Testis (tissue), 2 donors: ENCODE data around the gene PRRX1.

ENCODE experiments used
- POLR2A ChIP-seq: fragments of 450-650 bp; IDR thresholded peaks from one replicate; pipeline ENCODE4 v1.6.1; 2017; ENCODE audit warnings: antibody characterized with exemption, mild to moderate bottlenecking, moderate library complexity
- TF ChIP-seq, protein P1 (sequence below), 3 experiments: fragments of 450-650 bp in 2 of 3; fragments of 200-600 bp in 1 of 3; sonication (generic) in 1 of 3; IDR thresholded peaks; one replicate each; pipeline ENCODE4 v1.5.1; 2016 to 2019; ENCODE audit warnings: antibody characterized with exemption in 3 of 3, mild to moderate bottlenecking in 2 of 3, moderate library complexity in 1 of 3

DNA sequence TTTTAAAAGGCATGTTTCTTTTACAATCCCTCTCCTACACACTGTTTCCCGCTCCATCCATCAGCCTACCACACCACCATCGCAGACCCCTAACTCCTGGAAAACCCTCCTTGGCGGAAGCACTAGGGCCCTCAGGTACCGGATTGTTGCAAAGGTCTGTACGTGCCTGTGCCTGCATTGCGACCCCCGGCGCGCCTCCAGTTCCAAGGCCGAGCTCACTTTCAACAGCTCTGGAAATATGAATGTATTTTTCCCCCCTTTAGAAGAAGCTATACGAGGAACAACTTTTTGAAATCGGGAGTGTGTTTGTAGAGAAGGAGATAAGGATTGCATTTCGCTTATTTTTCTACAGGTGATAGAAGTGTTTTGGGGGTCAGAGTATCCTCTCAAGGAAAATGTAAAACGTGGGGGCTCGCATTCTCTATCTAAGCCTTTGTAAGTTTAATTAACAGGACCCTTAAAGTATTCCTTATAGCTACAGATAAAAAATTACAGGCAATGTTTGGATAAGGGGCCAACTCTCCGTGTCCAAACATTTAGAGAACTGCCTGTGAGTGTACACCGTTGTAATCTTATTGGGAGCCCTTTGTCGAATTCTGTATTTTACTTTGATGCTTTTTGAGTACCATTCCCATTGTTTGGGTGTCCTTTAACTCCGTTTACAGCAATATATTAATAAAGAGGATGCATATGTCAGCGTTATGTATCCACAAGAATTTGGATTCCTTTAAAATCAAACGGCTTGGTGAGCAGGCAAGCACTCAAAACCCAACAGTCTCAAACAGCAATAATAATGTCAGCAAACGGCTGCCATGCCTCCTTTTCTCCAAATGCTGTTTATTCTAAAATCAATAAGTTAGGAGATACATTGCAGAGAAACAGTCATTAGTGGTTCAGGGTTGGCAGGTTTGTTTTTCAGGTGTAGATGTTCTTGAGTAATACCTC, 5.9 kb downstream of the PRRX1 start:
- TF ChIP-seq, protein P1, sequence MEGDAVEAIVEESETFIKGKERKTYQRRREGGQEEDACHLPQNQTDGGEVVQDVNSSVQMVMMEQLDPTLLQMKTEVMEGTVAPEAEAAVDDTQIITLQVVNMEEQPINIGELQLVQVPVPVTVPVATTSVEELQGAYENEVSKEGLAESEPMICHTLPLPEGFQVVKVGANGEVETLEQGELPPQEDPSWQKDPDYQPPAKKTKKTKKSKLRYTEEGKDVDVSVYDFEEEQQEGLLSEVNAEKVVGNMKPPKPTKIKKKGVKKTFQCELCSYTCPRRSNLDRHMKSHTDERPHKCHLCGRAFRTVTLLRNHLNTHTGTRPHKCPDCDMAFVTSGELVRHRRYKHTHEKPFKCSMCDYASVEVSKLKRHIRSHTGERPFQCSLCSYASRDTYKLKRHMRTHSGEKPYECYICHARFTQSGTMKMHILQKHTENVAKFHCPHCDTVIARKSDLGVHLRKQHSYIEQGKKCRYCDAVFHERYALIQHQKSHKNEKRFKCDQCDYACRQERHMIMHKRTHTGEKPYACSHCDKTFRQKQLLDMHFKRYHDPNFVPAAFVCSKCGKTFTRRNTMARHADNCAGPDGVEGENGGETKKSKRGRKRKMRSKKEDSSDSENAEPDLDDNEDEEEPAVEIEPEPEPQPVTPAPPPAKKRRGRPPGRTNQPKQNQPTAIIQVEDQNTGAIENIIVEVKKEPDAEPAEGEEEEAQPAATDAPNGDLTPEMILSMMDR (IDR thresholded peaks at IDR 0.05), result no peak
- TF ChIP-seq POLR2A, result no peak
